Measurements from ENCODE around the gene PPIG. TPM values are rescaled to one million over a fixed set of nuclear protein-coding genes. Genes with fewer than 3 reads are reported as not detected.

PPIG gene
- total and polyA plus RNA-seq, 2 donors (not counting 1 experiment from before 2014, with no cell fraction given), result 21.5 to 78.6 TPM

GRCh38 chr2:169662744-169663143 lies 78.6 kb downstream of the PPIG start:
- no peak overlapping the region for H3K4me2 ChIP-seq (replicated peaks; ENCODE audit: low read depth, low read length, poor library complexity, severe bottlenecking)

GRCh38 chr2:169663247-169663646 lies 79.1 kb downstream of the PPIG start:
- no peaks in the 10 kb centered on the region for H3K27me3 ChIP-seq (replicated peaks in 1 of 4; ENCODE audit: control extremely low read depth in 1 of 4, control insufficient read depth in 3 of 4, insufficient read depth in 4 of 4, low read length in 3 of 4)
- DNase-seq (no peak), ATAC-seq (ENCODE audit: low read depth) (no peak)
- peaks cover 15 to 18% of the 10 kb centered on the region in 2 donors for H3K4me1 ChIP-seq (ENCODE audit: control insufficient read depth in 2 of 2, insufficient read depth in 2 of 2, low read length in 2 of 2)
- H3K4me3 ChIP-seq (ENCODE audit: control extremely low read depth in 1 of 5, extremely low read depth in 1 of 5, insufficient read depth in 1 of 5, low read depth in 2 of 5, low read length in 4 of 5), result no peak overlapping the region
- Mint-ChIP-seq H3K4me3 (no peak overlapping the region), H3K9me3 (ENCODE audit: insufficient read depth) (no peaks in the 10 kb centered on the region), H3K27me3 (peaks cover 3% of the 10 kb centered on the region), H3K4me1 (peaks cover 16% of the 10 kb centered on the region), H3K27ac (no peak overlapping the region)
- H3K9me3 ChIP-seq (ENCODE audit: control extremely low read depth in 1 of 3, control insufficient read depth in 2 of 3, insufficient read depth in 1 of 3, low read length in 2 of 3), result no peaks in the 10 kb centered on the region
- no peaks in the 10 kb centered on the region for H3K36me3 ChIP-seq (replicated peaks in 1 of 2; ENCODE audit: control extremely low read depth in 1 of 2, control insufficient read depth in 1 of 2, extremely low read depth in 1 of 2, insufficient read depth in 2 of 2, low read length in 1 of 2)
- H3K27ac ChIP-seq (ENCODE audit: low read length in 2 of 2), result no peak overlapping the region
- TF ChIP-seq EZH2 (IDR thresholded peaks at IDR 0.05; ENCODE audit: borderline replicate concordance, insufficient read depth, low read depth, low read length, poor library complexity, severe bottlenecking) (no peak), CTCF (IDR thresholded peaks at IDR 0.05) (no peak)
- H3K9ac ChIP-seq (ENCODE audit: low read length), result no peak overlapping the region
- CTCF ChIA-PET, result interaction anchor here (0.7 kb wide), 1 partner anchor 430 kb away, joined by 3 read pairs; no protein-coding TSS in a partner anchor
- H4K20me1 ChIP-seq (ENCODE audit: control insufficient read depth, insufficient read depth, low read length, poor library complexity, severe bottlenecking), result no peaks in the 10 kb centered on the region
- POLR2A ChIA-PET, result no interaction called here
- H3K79me2 ChIP-seq (ENCODE audit: control insufficient read depth, insufficient read depth, low read length), result no peaks in the 10 kb centered on the region
- intact Hi-C loops (cut with micrococcal nuclease), result no loop called here
- no peak overlapping the region for H2AFZ ChIP-seq (ENCODE audit: insufficient read depth, low read depth, low read length, poor library complexity, severe bottlenecking)
- no peak overlapping the region for H3K4me2 ChIP-seq (replicated peaks; ENCODE audit: low read depth, low read length, poor library complexity, severe bottlenecking)
- WGBS (ENCODE audit: insufficient coverage), result 100% methylated on average over 2 of the region's 3 CpGs

More at GRCh38 chr2:169662744-169663143, 78.6 kb downstream of the PPIG start:
- Histone ChIP-seq H3K27me3 (replicated peaks in 1 of 4; ENCODE audit: control extremely low read depth in 1 of 4, control insufficient read depth in 3 of 4, insufficient read depth in 4 of 4, low read length in 3 of 4) (no peaks in the 10 kb centered on the region), H3K4me3 (ENCODE audit: control extremely low read depth in 1 of 5, extremely low read depth in 1 of 5, insufficient read depth in 1 of 5, low read depth in 2 of 5, low read length in 4 of 5) (no peak overlapping the region), H2AFZ (ENCODE audit: insufficient read depth, low read depth, low read length, poor library complexity, severe bottlenecking) (no peak overlapping the region), H3K36me3 (replicated peaks in 1 of 2; ENCODE audit: control extremely low read depth in 1 of 2, control insufficient read depth in 1 of 2, extremely low read depth in 1 of 2, insufficient read depth in 2 of 2, low read length in 1 of 2) (no peaks in the 10 kb centered on the region), H3K79me2 (ENCODE audit: control insufficient read depth, insufficient read depth, low read length) (no peaks in the 10 kb centered on the region), H3K9ac (ENCODE audit: low read length) (no peak overlapping the region), H3K9me3 (ENCODE audit: control extremely low read depth in 1 of 3, control insufficient read depth in 2 of 3, insufficient read depth in 1 of 3, low read length in 2 of 3) (no peaks in the 10 kb centered on the region), H3K4me1 (ENCODE audit: control insufficient read depth in 2 of 2, insufficient read depth in 2 of 2, low read length in 2 of 2) (peaks cover 15 to 18% of the 10 kb centered on the region in 2 donors), H3K27ac (ENCODE audit: low read length in 2 of 2) (no peak overlapping the region), H4K20me1 (ENCODE audit: control insufficient read depth, insufficient read depth, low read length, poor library complexity, severe bottlenecking) (no peaks in the 10 kb centered on the region)
- peaks cover 16% of the 10 kb centered on the region for H3K4me1 Mint-ChIP-seq
- no peaks in the 10 kb centered on the region for H3K9me3 Mint-ChIP-seq (ENCODE audit: insufficient read depth)
- H3K4me3 Mint-ChIP-seq, result no peak overlapping the region
- intact Hi-C loops (cut with micrococcal nuclease), result no loop called here
- ATAC-seq (ENCODE audit: low read depth) (no peak), DNase-seq (no peak)
- peaks cover 3% of the 10 kb centered on the region for H3K27me3 Mint-ChIP-seq
- CTCF ChIA-PET, result no interaction called here
- no peak for TF ChIP-seq EZH2 (IDR thresholded peaks at IDR 0.05; ENCODE audit: borderline replicate concordance, insufficient read depth, low read depth, low read length, poor library complexity, severe bottlenecking)
- no peak for TF ChIP-seq CTCF (IDR thresholded peaks at IDR 0.05)
- POLR2A ChIA-PET, result no interaction called here
- H3K27ac Mint-ChIP-seq, result no peak overlapping the region
- WGBS (ENCODE audit: insufficient coverage), result 92% methylated on average over 1 of the region's 1 CpG

All from B cell (primary cell).